ENCODE results near the gene SLC6A13. TPM values are rescaled to one million over a fixed set of nuclear protein-coding genes. Genes with fewer than 3 reads are reported as not detected.
"Not testable (repeated sequence)": the region's sequence is repeated elsewhere in the genome, so short reads cannot be mapped to it uniquely, and the experiment has no call there.

The SLC6A13 gene
- total and polyA plus RNA-seq, 8 donors, result not detected

DNA sequence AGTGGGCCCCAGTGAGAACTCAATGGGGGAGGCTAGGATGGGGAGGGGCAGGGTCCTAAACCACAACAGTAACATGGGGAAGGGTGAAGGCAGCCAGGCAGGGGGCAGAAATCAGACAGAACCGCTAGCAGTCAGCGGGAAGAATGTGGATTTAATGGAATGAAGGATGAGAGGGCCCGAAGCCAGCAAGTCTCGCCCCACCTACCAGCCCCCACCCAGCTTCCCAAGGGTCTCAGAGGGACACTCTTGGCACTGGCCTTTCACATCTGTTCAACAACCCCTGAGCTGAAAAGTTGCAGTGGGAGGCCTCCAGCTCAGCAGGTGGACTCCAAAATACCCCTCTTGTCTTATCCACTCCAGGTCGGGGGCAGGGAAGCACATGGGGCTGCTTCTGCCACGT lies 42.1 kb downstream of the SLC6A13 start:
- WGBS, 5 donors, result 69 to 80% (median 73%) methylated on average over 2 to 6 of the region's 6 CpGs
- H3K27ac ChIP-seq, result no peak overlapping the region
- H3K4me3 ChIP-seq, result no peak overlapping the region
- peaks cover 0 to 46% (median 8%) of the 10 kb centered on the region in 3 donors for H3K27me3 ChIP-seq
- no peaks in the 10 kb centered on the region for H3K4me1 ChIP-seq
- no peak for DNase-seq
- intact Hi-C loops (cut with DNase I; ENCODE audit: low total_unique reads), result no loop called here
- H3K9me3 ChIP-seq, result no peaks in the 10 kb centered on the region
- H3K36me3 ChIP-seq, result no peaks in the 10 kb centered on the region
- TF ChIP-seq POLR2AphosphoS5 (IDR thresholded peaks at IDR 0.05) (no peak), POLR2A (IDR thresholded peaks at IDR 0.05) (no peak), EP300 (IDR thresholded peaks at IDR 0.05) (no peak)
- TF ChIP-seq, protein P1, sequence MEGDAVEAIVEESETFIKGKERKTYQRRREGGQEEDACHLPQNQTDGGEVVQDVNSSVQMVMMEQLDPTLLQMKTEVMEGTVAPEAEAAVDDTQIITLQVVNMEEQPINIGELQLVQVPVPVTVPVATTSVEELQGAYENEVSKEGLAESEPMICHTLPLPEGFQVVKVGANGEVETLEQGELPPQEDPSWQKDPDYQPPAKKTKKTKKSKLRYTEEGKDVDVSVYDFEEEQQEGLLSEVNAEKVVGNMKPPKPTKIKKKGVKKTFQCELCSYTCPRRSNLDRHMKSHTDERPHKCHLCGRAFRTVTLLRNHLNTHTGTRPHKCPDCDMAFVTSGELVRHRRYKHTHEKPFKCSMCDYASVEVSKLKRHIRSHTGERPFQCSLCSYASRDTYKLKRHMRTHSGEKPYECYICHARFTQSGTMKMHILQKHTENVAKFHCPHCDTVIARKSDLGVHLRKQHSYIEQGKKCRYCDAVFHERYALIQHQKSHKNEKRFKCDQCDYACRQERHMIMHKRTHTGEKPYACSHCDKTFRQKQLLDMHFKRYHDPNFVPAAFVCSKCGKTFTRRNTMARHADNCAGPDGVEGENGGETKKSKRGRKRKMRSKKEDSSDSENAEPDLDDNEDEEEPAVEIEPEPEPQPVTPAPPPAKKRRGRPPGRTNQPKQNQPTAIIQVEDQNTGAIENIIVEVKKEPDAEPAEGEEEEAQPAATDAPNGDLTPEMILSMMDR (IDR thresholded peaks at IDR 0.05), result no peak

DNA sequence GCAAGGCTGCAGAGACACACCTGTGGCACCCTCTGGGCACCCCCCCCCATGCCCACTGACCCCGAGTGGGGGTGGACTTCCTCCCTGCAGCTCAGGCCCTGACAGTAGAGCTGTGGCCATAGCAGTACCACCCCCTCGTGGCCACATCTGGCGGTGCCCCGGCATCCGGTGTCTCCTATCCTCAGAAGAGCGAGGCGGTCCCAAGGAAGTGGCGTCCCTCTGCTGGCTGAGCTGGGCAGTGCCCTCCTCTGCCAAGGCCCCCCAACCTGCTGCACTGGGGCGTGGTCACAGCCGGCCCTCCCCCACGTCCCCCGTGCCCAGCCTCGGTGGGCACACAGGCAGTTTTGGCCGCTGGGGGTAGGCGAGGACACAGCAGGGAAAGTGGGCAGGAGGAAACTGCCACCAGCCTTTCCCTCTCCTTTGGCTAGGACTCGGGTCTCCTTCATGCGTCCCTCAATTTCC lies 42.7 kb downstream of the SLC6A13 start:
- WGBS, 5 donors, result 19 to 42% (median 37%) methylated on average over 10 to 17 of the region's 17 CpGs
- Histone ChIP-seq H3K4me1 (no peaks in the 10 kb centered on the region), H3K9me3 (no peaks in the 10 kb centered on the region), H3K27me3 (peaks cover 0 to 51% (median 8%) of the 10 kb centered on the region in 3 donors), H3K36me3 (no peaks in the 10 kb centered on the region), H3K27ac (no peak overlapping the region), H3K4me3 (no peak overlapping the region)
- peak; percentile 54 to 82 for DNase-seq
- TF ChIP-seq EP300 (IDR thresholded peaks at IDR 0.05) (no peak), POLR2AphosphoS5 (IDR thresholded peaks at IDR 0.05) (no peak), POLR2A (IDR thresholded peaks at IDR 0.05) (no peak)
- TF ChIP-seq, protein P1 (IDR thresholded peaks at IDR 0.05), result peak in 5 of 7 experiments; percentile 21 to 58 (median 34)
- intact Hi-C loops (cut with DNase I; ENCODE audit: low total_unique reads), result no loop called here

DNA sequence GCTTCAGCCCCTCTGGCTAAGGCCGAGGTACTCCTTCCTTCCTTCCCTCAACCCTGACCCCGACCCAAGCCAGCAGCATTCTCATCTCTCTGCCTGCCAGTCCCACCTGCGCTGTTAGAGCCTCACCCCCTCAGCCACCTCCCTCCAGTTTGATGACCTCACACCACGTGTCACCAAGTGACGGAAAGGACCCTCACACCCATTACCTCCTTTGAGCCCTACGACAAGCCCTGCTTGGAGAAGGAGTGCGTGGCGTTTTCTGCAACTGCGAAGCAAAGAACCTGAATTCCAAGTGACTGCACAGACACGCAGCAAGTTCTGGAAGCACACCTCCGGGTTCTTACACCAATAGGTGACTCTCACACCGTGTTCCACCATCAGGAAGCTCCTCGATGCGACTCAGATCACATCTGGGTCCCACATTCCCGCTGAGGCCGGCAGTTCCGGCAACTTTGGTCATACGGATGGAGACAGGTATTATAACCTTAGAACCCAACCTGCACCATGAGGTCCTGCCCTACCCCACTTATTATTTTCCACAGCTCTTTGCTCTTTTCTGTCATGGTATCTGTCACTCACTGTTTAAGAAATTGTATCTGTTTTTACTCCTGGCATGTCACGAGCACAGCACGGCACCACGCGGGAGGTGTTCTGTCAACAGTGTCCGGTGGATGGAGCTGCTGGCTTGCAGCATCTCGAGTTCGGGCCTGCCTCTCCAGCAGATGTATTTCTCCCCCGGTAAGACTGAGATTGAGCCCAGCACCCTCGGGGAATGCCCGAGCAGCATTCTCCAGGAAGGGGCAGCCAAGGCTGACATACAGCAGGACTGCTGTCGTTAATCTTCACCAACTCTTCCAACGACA lies 43.7 kb downstream of the SLC6A13 start:
- intact Hi-C loops (cut with DNase I; ENCODE audit: low total_unique reads), result no loop called here
- H3K4me3 ChIP-seq, result no peak overlapping the region
- H3K9me3 ChIP-seq, result no peaks in the 10 kb centered on the region
- no peak for TF ChIP-seq POLR2A (IDR thresholded peaks at IDR 0.05)
- TF ChIP-seq, protein P1 (IDR thresholded peaks at IDR 0.05), result no peak
- no peak overlapping the region for H3K27ac ChIP-seq
- peaks cover 0 to 60% (median 11%) of the 10 kb centered on the region in 3 donors for H3K27me3 ChIP-seq
- no peak for DNase-seq
- no peaks in the 10 kb centered on the region for H3K36me3 ChIP-seq
- WGBS, 5 donors, result 77 to 84% (median 80%) methylated on average over 30 of the region's 30 CpGs
- H3K4me1 ChIP-seq, result peaks cover 0 to 8% (median under 1%) of the 10 kb centered on the region in 4 donors

DNA sequence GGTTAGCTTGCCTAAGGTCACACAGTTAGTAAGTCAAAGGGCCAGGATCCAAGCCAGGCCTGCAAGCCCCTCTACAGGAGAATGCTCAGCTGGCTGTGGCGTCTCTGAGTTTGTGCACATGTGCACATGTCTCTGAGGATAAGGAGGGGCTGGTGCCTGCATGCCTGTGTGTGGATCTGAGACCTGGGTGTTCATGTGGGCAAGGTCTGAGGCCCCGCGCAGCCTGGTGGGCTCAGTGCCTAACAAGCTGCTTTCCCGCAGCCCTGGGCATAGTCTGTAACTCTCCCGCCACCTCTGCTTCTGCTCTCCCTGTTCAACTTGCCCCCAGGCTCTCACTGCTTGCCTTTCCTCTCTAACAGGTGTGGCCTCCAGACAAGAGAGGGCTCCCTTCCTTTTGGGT lies 44.4 kb downstream of the SLC6A13 start:
- intact Hi-C loops (cut with DNase I; ENCODE audit: low total_unique reads), result no loop called here
- H3K4me1 ChIP-seq, result peaks cover 0 to 15% (median 7%) of the 10 kb centered on the region in 4 donors
- H3K9me3 ChIP-seq, result no peaks in the 10 kb centered on the region
- peaks cover 0 to 68% (median 18%) of the 10 kb centered on the region in 3 donors for H3K27me3 ChIP-seq
- WGBS, 5 donors, result 80 to 87% (median 85%) methylated on average over 5 of the region's 5 CpGs
- H3K36me3 ChIP-seq, result no peaks in the 10 kb centered on the region
- TF ChIP-seq, protein P1 (IDR thresholded peaks at IDR 0.05), result no peak
- TF ChIP-seq POLR2A (IDR thresholded peaks at IDR 0.05), result no peak
- no peak for TF ChIP-seq EP300 (IDR thresholded peaks at IDR 0.05)
- no peak for TF ChIP-seq POLR2AphosphoS5 (IDR thresholded peaks at IDR 0.05)
- DNase-seq, result no peak
- H3K27ac ChIP-seq, result no peak overlapping the region
- no peak overlapping the region for H3K4me3 ChIP-seq

DNA sequence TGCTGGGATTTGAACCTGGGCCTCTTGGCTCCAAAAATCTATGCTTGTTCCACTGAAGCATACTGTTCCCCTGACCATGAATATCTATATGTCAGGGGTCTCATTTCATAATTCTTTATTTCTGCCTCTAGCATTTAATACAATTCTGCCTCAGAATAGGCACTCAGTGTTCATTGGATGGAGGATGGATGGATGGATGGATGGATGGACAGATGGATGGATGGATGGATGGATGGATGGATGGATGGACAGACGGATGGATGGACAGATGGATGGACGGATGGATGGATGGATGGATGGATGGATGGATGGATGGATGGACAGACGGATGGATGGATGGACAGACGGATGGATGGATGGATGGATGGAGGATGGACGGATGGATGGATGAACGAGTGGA lies 45.6 kb downstream of the SLC6A13 start:
- intact Hi-C loops (cut with DNase I; ENCODE audit: low total_unique reads); H3K36me3 ChIP-seq; H3K9me3 ChIP-seq; H3K4me3 ChIP-seq; H3K27ac ChIP-seq; DNase-seq: not testable (repeated sequence)
- Histone ChIP-seq H3K27me3 (peaks cover 0 to 73% (median 22%) of the 10 kb centered on the region in 3 donors), H3K4me1 (peaks cover 0 to 27% (median 17%) of the 10 kb centered on the region in 4 donors)
- WGBS, 5 donors, result 62 to 80% (median 73%) methylated on average over 6 of the region's 6 CpGs
